Measurements from ENCODE around the gene CUL9.

DNA sequence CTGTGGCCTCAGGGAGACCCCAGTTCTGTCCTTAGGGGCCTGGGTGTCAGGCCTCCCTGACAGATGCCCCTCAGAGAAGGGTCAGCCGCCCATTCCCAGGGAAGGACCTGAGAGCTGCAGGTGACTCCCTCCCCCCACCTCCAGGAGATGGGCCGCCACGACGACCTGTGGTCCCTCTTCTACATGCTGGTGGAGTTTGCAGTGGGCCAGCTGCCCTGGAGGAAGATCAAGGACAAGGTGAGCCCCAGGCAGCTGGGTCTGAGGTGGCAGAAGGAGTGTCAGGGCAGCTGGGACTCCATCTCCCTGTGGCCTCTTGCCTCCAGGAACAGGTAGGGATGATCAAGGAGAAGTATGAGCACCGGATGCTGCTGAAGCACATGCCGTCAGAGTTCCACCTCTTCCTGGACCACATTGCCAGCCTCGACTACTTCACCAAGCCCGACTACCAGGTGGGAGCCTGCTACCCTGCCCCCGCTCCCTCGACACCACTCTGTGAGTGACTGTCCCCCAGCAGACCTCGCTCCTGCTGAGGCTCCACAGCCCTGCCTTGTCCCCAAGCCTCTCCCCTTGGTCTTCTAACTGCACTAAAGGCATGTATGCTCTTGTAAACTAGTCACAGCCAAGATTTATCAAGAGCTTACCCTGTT lies 73.5 kb downstream of the CUL9 start:
- TF ChIP-seq, protein P1, sequence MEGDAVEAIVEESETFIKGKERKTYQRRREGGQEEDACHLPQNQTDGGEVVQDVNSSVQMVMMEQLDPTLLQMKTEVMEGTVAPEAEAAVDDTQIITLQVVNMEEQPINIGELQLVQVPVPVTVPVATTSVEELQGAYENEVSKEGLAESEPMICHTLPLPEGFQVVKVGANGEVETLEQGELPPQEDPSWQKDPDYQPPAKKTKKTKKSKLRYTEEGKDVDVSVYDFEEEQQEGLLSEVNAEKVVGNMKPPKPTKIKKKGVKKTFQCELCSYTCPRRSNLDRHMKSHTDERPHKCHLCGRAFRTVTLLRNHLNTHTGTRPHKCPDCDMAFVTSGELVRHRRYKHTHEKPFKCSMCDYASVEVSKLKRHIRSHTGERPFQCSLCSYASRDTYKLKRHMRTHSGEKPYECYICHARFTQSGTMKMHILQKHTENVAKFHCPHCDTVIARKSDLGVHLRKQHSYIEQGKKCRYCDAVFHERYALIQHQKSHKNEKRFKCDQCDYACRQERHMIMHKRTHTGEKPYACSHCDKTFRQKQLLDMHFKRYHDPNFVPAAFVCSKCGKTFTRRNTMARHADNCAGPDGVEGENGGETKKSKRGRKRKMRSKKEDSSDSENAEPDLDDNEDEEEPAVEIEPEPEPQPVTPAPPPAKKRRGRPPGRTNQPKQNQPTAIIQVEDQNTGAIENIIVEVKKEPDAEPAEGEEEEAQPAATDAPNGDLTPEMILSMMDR (IDR thresholded peaks at IDR 0.05) = no peak
- no peak for TF ChIP-seq EP300 (IDR thresholded peaks at IDR 0.05; ENCODE audit: low read depth)
- TF ChIP-seq POLR2A (IDR thresholded peaks at IDR 0.05) = no peak
- TF ChIP-seq POLR2AphosphoS5 (IDR thresholded peaks at IDR 0.05) = no peak
